Stimulated activated CD8-positive, alpha-beta memory T cell treated with anti-CD3 and anti-CD28 coated beads, Interleukin-15, amount 100 ng/mL, for 1 hour (primary cell): ENCODE measurements around the gene TBX1.

ENCODE experiments used
- DNase-seq: peaks from one replicate; pipeline ENCODE4 v3.0.0-alpha.2; 2020; ENCODE audit warnings: low read depth

Gene TBX1

DNA sequence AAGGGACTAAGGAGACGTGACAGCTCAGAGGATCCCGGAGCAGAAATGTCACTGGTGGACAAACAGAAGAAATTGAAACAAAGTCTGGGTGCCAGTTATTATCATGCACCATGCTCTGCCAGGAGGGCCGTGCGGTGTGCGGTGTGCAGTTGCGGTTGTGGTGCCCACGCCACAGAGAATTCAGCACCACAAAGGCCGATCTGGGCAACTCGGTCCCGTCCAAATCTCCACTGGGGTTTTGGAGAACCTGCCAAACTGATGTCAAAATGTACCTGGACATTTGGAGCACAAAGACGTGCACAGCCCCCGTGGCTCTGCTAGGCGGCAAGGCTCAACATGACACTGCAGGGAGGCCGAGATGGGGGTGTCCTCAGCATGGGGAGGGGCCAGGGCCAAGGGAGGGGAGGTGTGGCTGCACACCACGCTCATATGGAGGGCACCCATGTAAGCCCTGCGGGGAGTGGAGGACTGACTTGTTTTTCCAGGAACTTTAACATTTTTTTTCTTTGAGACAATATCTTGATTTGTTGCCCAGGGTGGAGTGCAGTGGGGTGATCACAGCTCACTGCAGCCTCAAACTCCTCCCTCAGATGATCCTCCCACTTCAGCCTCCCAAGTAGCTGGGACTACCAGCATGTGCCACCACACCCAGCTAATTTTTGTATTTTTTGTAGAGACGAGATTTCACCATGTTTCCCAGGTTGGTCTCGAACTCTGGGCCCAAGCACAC is 54.7 kb downstream of the TBX1 start:
- DNase-seq: no peak

DNA sequence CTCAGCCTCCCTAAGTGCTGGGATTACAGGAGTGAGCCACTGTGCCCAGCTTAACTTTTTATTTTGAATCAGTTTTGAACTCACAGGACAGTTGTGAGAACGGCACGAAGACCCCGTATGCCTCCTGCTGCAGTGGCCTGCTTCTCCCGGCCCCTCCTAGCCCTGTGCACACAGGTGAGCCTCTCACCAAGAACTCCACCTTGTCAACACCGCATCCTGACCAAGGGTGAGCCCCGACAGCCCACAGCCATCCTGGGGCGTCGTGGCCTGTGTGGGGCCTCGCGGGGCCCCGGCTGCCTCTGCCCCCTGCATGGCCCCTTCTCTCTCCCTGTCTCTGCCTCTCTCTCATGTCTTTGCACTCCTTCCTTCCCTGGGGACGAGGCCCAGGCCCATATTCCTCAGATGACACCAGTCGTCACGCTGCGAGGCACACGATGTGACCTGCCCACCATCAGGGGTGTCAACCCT is 55.3 kb downstream of the TBX1 start:
- DNase-seq: no peak

DNA sequence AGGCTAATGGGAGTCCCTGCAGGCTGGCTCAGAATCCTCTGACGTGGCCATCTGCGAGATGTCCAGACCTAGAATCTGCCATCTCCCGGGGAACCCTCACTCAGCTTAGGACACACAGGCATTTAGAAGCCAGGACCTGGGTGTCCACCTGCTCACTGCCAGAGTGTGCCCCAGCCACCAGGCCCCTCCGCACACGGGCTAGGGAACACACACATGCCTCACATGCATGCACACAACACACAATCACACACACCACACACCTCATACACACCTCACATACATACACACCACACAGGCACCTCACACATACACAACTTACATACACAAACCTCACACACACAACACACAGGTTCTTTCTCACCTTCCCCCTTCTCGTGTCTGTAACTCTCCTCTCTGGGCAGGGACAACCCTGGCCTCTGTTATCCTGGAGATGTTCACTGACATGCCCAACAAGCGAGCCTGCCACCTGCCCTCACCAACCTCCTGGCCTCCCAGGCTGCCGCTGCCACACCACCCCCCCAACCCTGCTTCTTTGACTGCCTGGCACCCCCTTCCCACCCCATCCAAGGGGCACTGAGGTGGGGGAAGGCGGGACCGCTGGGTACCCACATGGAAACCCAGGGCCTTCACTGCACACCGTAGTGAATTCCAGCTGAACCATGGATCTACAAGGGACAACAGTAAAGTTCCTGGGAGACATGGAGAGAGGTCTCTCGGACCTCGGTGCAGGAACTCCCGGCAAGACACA is 56.0 kb downstream of the TBX1 start:
- no peak for DNase-seq
